Measurements from ENCODE around the gene KNTC1. TPM values are rescaled to one million over a fixed set of nuclear protein-coding genes. Genes with fewer than 3 reads are reported as not detected.

KNTC1 gene
- total and polyA plus RNA-seq, 10 donors, result 13.4 to 46.1 (median 25.7) TPM

- TF ChIP-seq CTCF (IDR thresholded peaks at IDR 0.05 in 8 of 11, conservative IDR thresholded peaks at IDR 0.05 in 3 of 11) (no peak), POLR2A (IDR thresholded peaks at IDR 0.05) (no peak), POLR2AphosphoS5 (IDR thresholded peaks at IDR 0.05) (no peak)
- 88 to 96% (median 94%) methylated on average over 2 of the region's 2 CpGs for WGBS, 5 donors
- Histone ChIP-seq H3K9me3 (no peaks in the 10 kb centered on the region), H3K4me1 (no peaks in the 10 kb centered on the region), H3K36me3 (peaks cover 0 to 96% (median 30%) of the 10 kb centered on the region in 6 donors), H3K27me3 (replicated peaks in 1 of 7) (no peaks in the 10 kb centered on the region), H3K4me3 (no peak overlapping the region), H3K27ac (no peak overlapping the region)
- DNase-seq, result no peak
- intact Hi-C loops (cut with DNase I; ENCODE audit: low total_unique reads), result no loop called here
Measured at GRCh38 chr12:122610911-122611310, 83.9 kb downstream of the KNTC1 start.

DNA sequence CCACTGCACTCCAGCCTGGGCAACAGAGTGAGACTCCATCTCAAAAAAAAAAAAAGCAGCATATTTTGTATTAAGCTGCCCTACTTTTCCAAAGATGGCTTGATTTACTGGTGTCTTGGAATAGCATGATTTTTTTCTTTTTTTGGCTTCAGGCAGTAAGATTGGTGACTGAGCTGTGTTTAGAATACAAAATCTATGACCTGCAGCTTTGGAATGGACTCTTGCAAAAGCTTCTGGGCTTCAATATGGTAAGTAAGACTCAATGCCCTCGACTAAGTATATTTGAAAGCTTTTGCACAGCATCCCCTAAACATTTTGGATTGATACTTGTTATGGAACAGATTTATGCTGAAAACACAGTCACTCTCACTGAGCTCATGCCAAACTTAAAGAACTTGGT, 87.8 kb downstream of the KNTC1 start:
- no peaks in the 10 kb centered on the region for H3K4me1 ChIP-seq
- no peaks in the 10 kb centered on the region for H3K27me3 ChIP-seq (replicated peaks in 1 of 7)
- no peak overlapping the region for H3K4me3 ChIP-seq
- intact Hi-C loops (cut with DNase I; ENCODE audit: low total_unique reads), result no loop called here
- H3K9me3 ChIP-seq, result no peaks in the 10 kb centered on the region
- peaks cover 0 to 99% (median 37%) of the 10 kb centered on the region in 6 donors for H3K36me3 ChIP-seq
- TF ChIP-seq CTCF (IDR thresholded peaks at IDR 0.05 in 8 of 11, conservative IDR thresholded peaks at IDR 0.05 in 3 of 11) (no peak), POLR2AphosphoS5 (IDR thresholded peaks at IDR 0.05) (no peak), POLR2A (IDR thresholded peaks at IDR 0.05) (no peak)
- DNase-seq, result no peak
- 89 to 100% (median 98%) methylated on average over 1 of the region's 1 CpG for WGBS, 5 donors
- H3K27ac ChIP-seq, result no peak overlapping the region

GRCh38 chr12:122615780-122616179, 88.7 kb downstream of the KNTC1 start:
- no peaks in the 10 kb centered on the region for H3K9me3 ChIP-seq
- no peak for DNase-seq
- intact Hi-C loops (cut with DNase I; ENCODE audit: low total_unique reads), result no loop called here
- no peaks in the 10 kb centered on the region for H3K4me1 ChIP-seq
- H3K27ac ChIP-seq, result no peak overlapping the region
- H3K36me3 ChIP-seq, result peaks cover 0 to 99% (median 36%) of the 10 kb centered on the region in 6 donors
- WGBS, 5 donors, result 69 to 84% (median 73%) methylated on average over 4 of the region's 4 CpGs
- TF ChIP-seq POLR2AphosphoS5 (IDR thresholded peaks at IDR 0.05) (no peak), CTCF (IDR thresholded peaks at IDR 0.05 in 8 of 11, conservative IDR thresholded peaks at IDR 0.05 in 3 of 11) (no peak), POLR2A (IDR thresholded peaks at IDR 0.05) (no peak)
- H3K4me3 ChIP-seq, result no peak overlapping the region
- H3K27me3 ChIP-seq (replicated peaks in 1 of 7), result no peaks in the 10 kb centered on the region

DNA sequence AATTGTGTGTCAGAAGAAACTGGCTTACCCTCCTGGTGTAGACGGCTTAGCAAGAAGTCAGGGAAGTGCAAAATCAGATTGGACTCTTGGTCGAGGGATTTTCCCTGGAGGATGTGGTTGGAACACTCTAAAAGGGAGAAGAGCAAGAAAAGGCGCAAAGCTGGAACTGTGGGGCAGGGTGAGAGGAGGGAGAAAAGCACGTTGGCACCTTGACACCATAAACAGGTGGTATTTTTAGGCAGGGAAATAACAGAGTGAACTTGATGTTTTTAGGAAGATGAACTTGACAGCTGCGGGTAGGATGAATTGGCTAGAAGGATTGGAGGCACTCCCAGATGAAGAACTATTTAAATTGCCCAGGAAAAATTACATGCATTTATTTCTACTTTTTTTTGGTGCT, 108.4 kb downstream of the KNTC1 start:
- WGBS, 5 donors, result 78 to 89% (median 82%) methylated on average over 5 of the region's 5 CpGs
- H3K27ac ChIP-seq, result no peak overlapping the region
- no peak overlapping the region for H3K4me3 ChIP-seq
- no peaks in the 10 kb centered on the region for H3K9me3 ChIP-seq
- intact Hi-C loops (cut with DNase I; ENCODE audit: low total_unique reads), result loop anchor here (5.0 kb wide), 1 partner anchor 117 kb away; the partner anchor contains the start of gene DENR
- no peaks in the 10 kb centered on the region for H3K27me3 ChIP-seq (replicated peaks in 1 of 7)
- no peak for TF ChIP-seq CTCF (IDR thresholded peaks at IDR 0.05 in 8 of 11, conservative IDR thresholded peaks at IDR 0.05 in 3 of 11)
- no peak for TF ChIP-seq POLR2A (IDR thresholded peaks at IDR 0.05)
- no peak for TF ChIP-seq POLR2AphosphoS5 (IDR thresholded peaks at IDR 0.05)
- peaks cover 0 to 5% (median 0%) of the 10 kb centered on the region in 6 donors for H3K4me1 ChIP-seq
- no peak for DNase-seq
- H3K36me3 ChIP-seq, result peaks cover 0 to 16% (median 0%) of the 10 kb centered on the region in 6 donors
